ENCODE data around the gene GPR39.

GRCh38 chr2:132641819-132642218, 225.2 kb downstream of the GPR39 start:
- no peak for TF ChIP-seq CTCF (conservative IDR thresholded peaks at IDR 0.05)
- TF ChIP-seq EZH2 (IDR thresholded peaks at IDR 0.05; ENCODE audit: low read depth) = no peak
